Activated CD8-positive, alpha-beta memory T cell treated with anti-CD3 and anti-CD28 coated beads for 24 hours (primary cell): ENCODE results near the gene C4orf36.
"Not testable (repeated sequence)": the region's sequence is repeated elsewhere in the genome, so short reads cannot be mapped to it uniquely, and the experiment has no call there.

ENCODE experiments used
- DNase-seq: peaks from one replicate; pipeline ENCODE4 v3.0.0-alpha.2; 2020

Gene C4orf36

GRCh38 chr4:86916392-86916791, 24.2 kb upstream of the C4orf36 start:
- peak; percentile 1 for DNase-seq

GRCh38 chr4:86910820-86911684, 18.8 kb upstream of the C4orf36 start:
- DNase-seq: no peak

- DNase-seq: no peak
Observed at GRCh38 chr4:86910369-86910768, 18.1 kb upstream of the C4orf36 start.

- no peak for DNase-seq
Observed at GRCh38 chr4:86909546-86910295, 17.5 kb upstream of the C4orf36 start.

GRCh38 chr4:86908251-86908657, 16.0 kb upstream of the C4orf36 start:
- DNase-seq: no peak

GRCh38 chr4:86901864-86902263, 9.6 kb upstream of the C4orf36 start:
- no peak for DNase-seq

- DNase-seq: no peak
Observed at GRCh38 chr4:86898562-86898961, 6.3 kb upstream of the C4orf36 start.

GRCh38 chr4:86896596-86896995, 4.4 kb upstream of the C4orf36 start:
- DNase-seq: no peak

- no peak for DNase-seq
Observed at GRCh38 chr4:86895692-86896488, 3.7 kb upstream of the C4orf36 start.

- DNase-seq: no peak
Observed at GRCh38 chr4:86894455-86894854, 2.2 kb upstream of the C4orf36 start.

- no peak for DNase-seq
Observed at GRCh38 chr4:86893136-86893535, 914 bp upstream of the C4orf36 start.

GRCh38 chr4:86892636-86892960, 376 bp upstream of the C4orf36 start:
- no peak for DNase-seq

- DNase-seq: no peak
Observed at GRCh38 chr4:86890790-86891189, 1.4 kb downstream of the C4orf36 start.

- DNase-seq: no peak
Observed at GRCh38 chr4:86879641-86880040, 12.6 kb downstream of the C4orf36 start.

- DNase-seq: no peak
Observed at GRCh38 chr4:86878640-86879039, 13.6 kb downstream of the C4orf36 start.

GRCh38 chr4:86876894-86877685, 15.1 kb downstream of the C4orf36 start:
- no peak for DNase-seq

GRCh38 chr4:86875436-86875835, 16.8 kb downstream of the C4orf36 start:
- DNase-seq: not testable (repeated sequence)

GRCh38 chr4:86872135-86872534, 20.1 kb downstream of the C4orf36 start:
- DNase-seq: no peak

- DNase-seq: no peak
Observed at GRCh38 chr4:86870442-86871069, 21.7 kb downstream of the C4orf36 start.

GRCh38 chr4:86857341-86858052, 34.7 kb downstream of the C4orf36 start:
- DNase-seq: no peak

- DNase-seq: no peak
Observed at GRCh38 chr4:86856896-86857295, 35.3 kb downstream of the C4orf36 start.
